Prostate gland (tissue), 2 donors: Measurements from ENCODE around the gene BAIAP2. TPM values are rescaled to one million over a fixed set of nuclear protein-coding genes. Genes with fewer than 3 reads are reported as not detected.

Source experiments
- DNase-seq: peaks from one replicate; pipeline ENCODE4 v3.0.0-alpha.2; 2019; ENCODE audit warnings: low spot score
- H3K27ac ChIP-seq, 2 donors: fragments of 200-600 bp; sonication (generic); 2 replicates each; pipeline ENCODE4 v1.5.1; 2017 to 2019
- H3K27me3 ChIP-seq: fragments of 200-600 bp; sonication (generic); replicated peaks from 2 replicates; pipeline ENCODE4 v1.5.1; 2019; ENCODE audit not compliant: insufficient read depth
- H3K36me3 ChIP-seq, 2 donors: fragments of 200-600 bp; sonication (generic); 1 replicate in 1 of 2; 2 replicates in 1 of 2; pipeline versions ENCODE4 v1.5.1 to v1.8.1; 2017 to 2019
- H3K4me1 ChIP-seq: fragments of 200-600 bp; sonication (generic); replicated peaks from 2 replicates; pipeline ENCODE4 v1.5.1; 2019
- H3K4me3 ChIP-seq, 2 donors: fragments of 200-600 bp; sonication (generic); 2 replicates each; pipeline ENCODE4 v1.5.1; 2017 to 2019
- H3K9me3 ChIP-seq: fragments of 200-600 bp; sonication (generic); 2 replicates; pipeline ENCODE4 v1.5.1; 2017
- CTCF ChIP-seq, 4 experiments: fragments of 200-600 bp in 2 of 4; fragments of 450-650 bp in 2 of 4; sonication (generic) in 2 of 4; IDR thresholded peaks; 1 replicate in 3 of 4; 2 replicates in 1 of 4; pipeline ENCODE4 v1.5.1; 2016 to 2019; ENCODE audit warnings: antibody characterized with exemption in 4 of 4, mild to moderate bottlenecking in 2 of 4, moderate library complexity in 2 of 4
- POLR2A ChIP-seq: fragments of 450-650 bp; IDR thresholded peaks from one replicate; pipeline ENCODE4 v1.6.1; 2016; ENCODE audit warnings: antibody characterized with exemption, mild to moderate bottlenecking
- POLR2AphosphoS5 ChIP-seq: sonication (generic); formaldehyde crosslinking; IDR thresholded peaks from one replicate; pipeline ENCODE4 v1.6.1; 2017; ENCODE audit warnings: antibody characterized with exemption
- whole genome bisulfite sequencing: methylation state at CpG from one replicate; pipeline ENCODE4 v1.1.5; 2018; 5-methylcytosine and 5-hydroxymethylcytosine counted together
- intact Hi-C: fragments of 100-400 bp; cut with DNase I; formaldehyde crosslinking; loops from one replicate; pipeline ENCODE4 v1.14.2; 2022
- total RNA-seq, 2 donors: library from RNA; depleted of rRNA; stranded (reverse); fragments of >200 nt; gene quantifications; one replicate each; pipeline ENCODE4 v1.1.0, GENCODE V29; 2016

BAIAP2 gene
- total RNA-seq, 2 donors from 2014 or later, result 125 to 148 TPM

- intact Hi-C loops, result no loop called here
Measured at GRCh38 chr17:81138500-81138899, 103.5 kb downstream of the BAIAP2 start.

GRCh38 chr17:81139428-81139827, 104.5 kb downstream of the BAIAP2 start:
- Histone ChIP-seq H3K27me3 (no peaks in the 10 kb centered on the region), H3K36me3 (no peaks in the 10 kb centered on the region), H3K9me3 (no peaks in the 10 kb centered on the region), H3K27ac (no peak overlapping the region), H3K4me1 (no peaks in the 10 kb centered on the region), H3K4me3 (no peak overlapping the region)
- TF ChIP-seq CTCF (IDR thresholded peaks at IDR 0.05), result no peak
- no peak for TF ChIP-seq POLR2A
- TF ChIP-seq POLR2AphosphoS5, result no peak
- 100% methylated on average over 5 of the region's 8 CpGs for WGBS
- DNase-seq, result no peak
- intact Hi-C loops, result no loop called here

More at GRCh38 chr17:81138500-81138899, 103.5 kb downstream of the BAIAP2 start:
- DNase-seq, result no peak
- Histone ChIP-seq H3K4me3 (no peak overlapping the region), H3K9me3 (no peaks in the 10 kb centered on the region), H3K36me3 (no peaks in the 10 kb centered on the region), H3K27ac (no peak overlapping the region), H3K27me3 (no peaks in the 10 kb centered on the region), H3K4me1 (no peaks in the 10 kb centered on the region)
- WGBS, result 94% methylated on average over 25 of the region's 25 CpGs
- no peak for TF ChIP-seq POLR2AphosphoS5
- TF ChIP-seq POLR2A, result no peak
- no peak for TF ChIP-seq CTCF (IDR thresholded peaks at IDR 0.05)

GRCh38 chr17:81140018-81140417, 105.1 kb downstream of the BAIAP2 start:
- TF ChIP-seq CTCF (IDR thresholded peaks at IDR 0.05), result no peak
- DNase-seq, result no peak
- WGBS, result 85% methylated on average over 8 of the region's 8 CpGs
- intact Hi-C loops, result loop anchor here (5.0 kb wide), 1 partner anchor 102 kb away; no protein-coding TSS in a partner anchor
- Histone ChIP-seq H3K4me1 (no peaks in the 10 kb centered on the region), H3K27ac (no peak overlapping the region), H3K9me3 (no peaks in the 10 kb centered on the region), H3K27me3 (no peaks in the 10 kb centered on the region), H3K36me3 (no peaks in the 10 kb centered on the region), H3K4me3 (no peak overlapping the region)

GRCh38 chr17:81140695-81141094, 105.7 kb downstream of the BAIAP2 start:
- no peak for DNase-seq
- 96% methylated on average over 37 of the region's 37 CpGs for WGBS
- Histone ChIP-seq H3K9me3 (no peaks in the 10 kb centered on the region), H3K27ac (no peak overlapping the region), H3K27me3 (no peaks in the 10 kb centered on the region), H3K4me1 (no peaks in the 10 kb centered on the region), H3K36me3 (no peaks in the 10 kb centered on the region), H3K4me3 (no peak overlapping the region)
- no peak for TF ChIP-seq CTCF (IDR thresholded peaks at IDR 0.05)
- TF ChIP-seq POLR2AphosphoS5, result no peak
- no peak for TF ChIP-seq POLR2A
- intact Hi-C loops, result loop anchor here (5.0 kb wide), 1 partner anchor 102 kb away; no protein-coding TSS in a partner anchor

- DNase-seq, result peak; percentile 66
- no peak for TF ChIP-seq POLR2A
- peak; percentile 45 for TF ChIP-seq POLR2AphosphoS5
- peak; percentile 50 to 76 (median 71) for TF ChIP-seq CTCF (IDR thresholded peaks at IDR 0.05)
- 29% methylated on average over 24 of the region's 25 CpGs for WGBS
Measured at GRCh38 chr17:81142301-81143199, 107.6 kb downstream of the BAIAP2 start.

More at GRCh38 chr17:81142301-81143199, 107.6 kb downstream of the BAIAP2 start:
- no peaks in the 10 kb centered on the region for H3K36me3 ChIP-seq
- H3K27me3 ChIP-seq, result no peaks in the 10 kb centered on the region
- no peak overlapping the region for H3K27ac ChIP-seq
- intact Hi-C loops, result loop anchor here (5.0 kb wide), 1 partner anchor 100 kb away; no protein-coding TSS in a partner anchor
- no peaks in the 10 kb centered on the region for H3K9me3 ChIP-seq
- H3K4me3 ChIP-seq, result no peak overlapping the region
- no peaks in the 10 kb centered on the region for H3K4me1 ChIP-seq
